Left ventricle myocardium inferior (tissue), 1 donor: ENCODE measurements around the gene NOP9. TPM values are rescaled to one million over a fixed set of nuclear protein-coding genes. Genes with fewer than 3 reads are reported as not detected.

Experiments
- DNase-seq: peaks from one replicate; pipeline ENCODE4 v3.0.0-alpha.2; 2020
- H3K27ac ChIP-seq: fragments of 200-600 bp; replicated peaks from 2 replicates; pipeline ENCODE4 v1.8.0; 2021
- H3K27me3 ChIP-seq: fragments of 200-600 bp; 2 replicates; pipeline ENCODE4 v1.8.0; 2021; ENCODE audit warnings: low read depth
- H3K36me3 ChIP-seq: fragments of 200-600 bp; 2 replicates; pipeline ENCODE4 v1.8.0; 2021
- H3K4me1 ChIP-seq: fragments of 200-600 bp; 2 replicates; pipeline ENCODE4 v1.8.0; 2021
- H3K4me3 ChIP-seq: fragments of 200-600 bp; 2 replicates; pipeline ENCODE4 v1.8.0; 2021; ENCODE audit warnings: mild to moderate bottlenecking, moderate library complexity
- H3K9me3 ChIP-seq: fragments of 200-600 bp; replicated peaks from 2 replicates; pipeline ENCODE4 v1.8.0; 2021
- CTCF ChIP-seq: fragments of 200-600 bp; IDR thresholded peaks from 2 replicates; pipeline ENCODE4 v1.8.0; 2021; ENCODE audit warnings: antibody characterized with exemption, mild to moderate bottlenecking, borderline replicate concordance
- intact Hi-C: fragments of 100-400 bp; cut with micrococcal nuclease; formaldehyde crosslinking; loops from one replicate; pipeline ENCODE4 v1.11.0; 2022
- total RNA-seq: library from RNA; stranded (reverse); fragmentation: NEBNext Ultra II Directional; extraction: Animal tissue kit (Norgen Biotek cat#: 25700); gene quantifications from one replicate; pipeline ENCODE4 v1.2.1, GENCODE V29; 2021
- donor health status: DM: no; HTN: yes; CAD: no; lungs with severe emphysema.

Gene NOP9
- total RNA-seq, 1 donor from 2014 or later: 23.4 TPM

GRCh38 chr14:24293525-24293924, 6.1 kb upstream of the NOP9 start:
- peaks cover 56% of the 10 kb centered on the region for H3K36me3 ChIP-seq
- no peak for DNase-seq
- H3K4me3 ChIP-seq: no peak overlapping the region
- H3K27ac ChIP-seq: no peak overlapping the region
- intact Hi-C loops: no loop called here
- TF ChIP-seq CTCF: no peak
- no peaks in the 10 kb centered on the region for H3K27me3 ChIP-seq
- H3K9me3 ChIP-seq: no peaks in the 10 kb centered on the region
- peaks cover 18% of the 10 kb centered on the region for H3K4me1 ChIP-seq

GRCh38 chr14:24296341-24297157, 3.1 kb upstream of the NOP9 start:
- peaks cover 46% of the 10 kb centered on the region for H3K4me1 ChIP-seq
- H3K4me3 ChIP-seq: no peak overlapping the region
- DNase-seq: peak; percentile 43
- TF ChIP-seq CTCF: peak; percentile 82
- intact Hi-C loops: no loop called here
- peaks cover 37% of the 10 kb centered on the region for H3K36me3 ChIP-seq
- no peaks in the 10 kb centered on the region for H3K9me3 ChIP-seq
- H3K27ac ChIP-seq: no peak overlapping the region
- H3K27me3 ChIP-seq: no peaks in the 10 kb centered on the region

DNA sequence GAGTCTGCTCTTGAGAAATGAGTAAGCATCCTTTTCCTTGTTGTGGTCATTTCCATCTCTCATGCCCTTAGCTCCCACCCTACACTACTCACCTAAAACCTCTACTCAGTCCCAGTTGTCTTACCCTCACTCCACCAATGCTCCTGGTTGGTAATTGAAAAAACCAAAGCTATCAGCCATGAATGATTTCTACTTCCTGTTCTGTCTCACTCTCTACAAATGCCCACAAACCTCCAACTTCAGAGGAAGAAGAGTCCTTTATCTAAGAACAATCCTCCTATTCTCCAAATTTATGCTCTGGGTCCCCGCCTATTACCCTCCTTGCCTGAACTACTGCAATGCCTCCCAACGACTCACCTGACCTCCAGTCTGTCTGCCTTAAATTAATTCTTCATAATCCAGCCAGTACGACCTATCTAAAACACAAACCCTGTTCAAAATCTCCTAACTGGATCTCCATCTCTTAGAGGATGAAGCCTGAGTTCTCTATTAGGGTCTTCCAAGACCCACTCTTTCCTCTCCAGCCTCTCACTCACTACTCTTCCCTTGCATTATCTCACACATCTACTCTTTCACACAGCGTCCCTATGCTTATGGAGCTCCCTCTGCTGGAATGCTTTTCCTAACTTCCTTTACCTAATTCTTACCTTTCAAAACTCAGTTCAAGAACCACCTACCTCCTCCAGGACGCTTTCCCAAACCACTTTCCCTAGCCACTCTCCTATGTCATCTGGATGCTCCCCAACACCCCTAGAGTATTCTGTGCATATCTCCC, 2.3 kb upstream of the NOP9 start:
- intact Hi-C loops: no loop called here
- Histone ChIP-seq H3K9me3 (no peaks in the 10 kb centered on the region), H3K27ac (no peak overlapping the region), H3K36me3 (peaks cover 38% of the 10 kb centered on the region), H3K4me3 (no peak overlapping the region), H3K4me1 (peaks cover 46% of the 10 kb centered on the region), H3K27me3 (no peaks in the 10 kb centered on the region)
- TF ChIP-seq CTCF: peak; percentile 39
- no peak for DNase-seq

DNA sequence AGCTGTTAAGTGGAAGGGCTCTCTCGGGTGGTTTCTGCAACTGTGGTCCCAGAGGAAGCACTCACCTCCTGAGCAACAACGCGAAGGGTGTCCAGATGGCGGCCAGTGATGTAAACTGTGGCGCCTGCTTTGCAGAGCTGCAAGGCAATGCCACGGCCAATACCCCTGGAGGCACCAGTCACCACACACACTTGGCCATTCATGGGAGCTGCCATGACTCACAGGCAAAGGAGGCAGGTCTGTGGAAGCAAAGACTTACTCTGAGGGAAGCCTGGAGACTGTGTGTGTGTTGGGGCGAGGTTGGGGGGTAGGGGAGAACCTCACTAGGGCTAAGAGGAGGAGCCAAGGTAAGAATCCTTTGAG, 777 bp upstream of the NOP9 start:
- Histone ChIP-seq H3K4me3 (peak overlapping the region; percentile 98), H3K27me3 (no peaks in the 10 kb centered on the region), H3K36me3 (peaks cover 49% of the 10 kb centered on the region), H3K9me3 (no peaks in the 10 kb centered on the region), H3K27ac (peak overlapping the region; percentile 85), H3K4me1 (peaks cover 46% of the 10 kb centered on the region)
- no peak for TF ChIP-seq CTCF
- no peak for DNase-seq
- intact Hi-C loops: no loop called here

- DNase-seq: no peak
- H3K9me3 ChIP-seq: no peaks in the 10 kb centered on the region
- H3K27ac ChIP-seq: peak overlapping the region; percentile 85
- H3K4me1 ChIP-seq: peaks cover 46% of the 10 kb centered on the region
- no peak for TF ChIP-seq CTCF
- peaks cover 53% of the 10 kb centered on the region for H3K36me3 ChIP-seq
- peak overlapping the region; percentile 98 for H3K4me3 ChIP-seq
- intact Hi-C loops: no loop called here
- no peaks in the 10 kb centered on the region for H3K27me3 ChIP-seq
Measured at GRCh38 chr14:24300326-24300980, 803 bp downstream of the NOP9 start.
